ENCODE results near the gene ANO1.

Gene ANO1

DNA sequence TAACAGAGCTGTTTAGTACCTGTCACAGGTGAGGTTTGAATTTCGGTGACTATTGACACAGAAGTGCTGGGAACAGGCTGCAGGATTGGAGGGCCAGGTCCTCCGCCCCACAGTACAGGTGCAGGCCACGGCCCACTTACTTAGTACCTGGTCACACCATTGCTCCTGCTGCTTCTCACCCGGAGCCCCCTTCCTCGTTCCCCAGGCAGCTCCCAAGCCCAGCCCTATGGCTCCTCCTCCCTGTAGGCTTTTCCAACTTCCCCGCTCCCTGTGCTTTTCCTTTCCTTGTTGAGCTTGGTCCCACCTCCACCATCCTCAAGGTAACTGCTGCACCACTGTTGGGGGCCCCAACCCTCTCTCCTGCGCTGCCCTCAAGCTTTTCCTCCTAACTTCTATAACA, 27.9 kb upstream of the ANO1 start:
- no peak for DNase-seq

DNA sequence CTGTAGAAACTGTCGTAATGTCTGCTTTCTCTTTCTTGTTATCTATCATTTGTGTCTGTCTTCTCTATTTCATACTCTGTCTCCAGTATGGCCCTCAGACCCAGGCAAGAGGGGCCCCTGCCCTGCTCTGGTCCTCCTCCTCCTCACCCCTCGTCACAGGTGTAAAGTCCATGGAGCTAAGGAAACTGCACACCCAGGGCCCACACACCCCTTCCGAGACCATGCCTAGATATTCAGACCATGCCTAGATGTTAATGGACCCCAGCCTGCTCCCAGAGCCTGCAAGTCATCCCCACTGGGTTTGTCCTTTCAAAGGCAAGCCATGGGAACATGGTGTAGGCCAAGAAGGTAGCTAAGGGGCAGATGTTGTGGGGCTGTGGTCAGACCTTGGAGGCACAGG, 24.1 kb upstream of the ANO1 start:
- DNase-seq = no peak

DNA sequence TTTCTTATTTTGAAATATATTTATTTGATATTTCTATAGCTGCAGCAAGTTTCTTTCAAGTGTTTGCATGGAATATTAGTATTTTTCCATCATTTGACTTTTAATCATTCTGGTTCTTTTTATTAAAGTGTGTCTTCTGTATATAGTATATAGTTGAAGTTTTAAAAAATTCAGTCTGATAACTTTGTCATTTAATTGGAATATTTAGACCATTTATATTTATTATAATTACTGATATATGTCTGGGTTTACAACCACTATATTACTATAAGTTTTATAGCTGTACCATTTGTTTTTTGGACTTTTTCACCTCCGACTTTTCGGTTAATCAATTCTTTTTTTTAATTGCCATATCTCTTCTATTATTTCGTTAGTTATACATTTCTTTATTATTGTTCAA, 22.7 kb upstream of the ANO1 start:
- DNase-seq = no peak

DNA sequence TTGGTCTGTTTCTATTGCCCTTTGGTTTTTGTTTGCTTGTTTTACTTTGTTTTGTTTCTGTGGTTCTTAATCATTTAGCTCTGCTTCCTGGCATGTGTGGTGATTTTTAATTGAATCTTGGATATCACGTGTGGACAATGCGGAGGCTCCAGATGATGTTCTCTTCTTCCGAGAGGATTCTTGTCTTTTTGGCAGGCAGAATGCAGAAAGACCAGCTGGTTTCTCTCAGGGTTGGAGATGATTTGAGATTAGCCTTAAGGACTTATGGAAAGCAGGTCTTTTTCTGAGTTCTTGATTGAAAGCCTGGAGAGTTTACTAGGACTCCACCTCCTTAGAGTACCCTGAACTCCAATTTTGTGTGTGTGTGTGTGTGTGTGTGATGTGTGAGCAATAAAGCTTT, 21.0 kb upstream of the ANO1 start:
- no peak for DNase-seq

DNA sequence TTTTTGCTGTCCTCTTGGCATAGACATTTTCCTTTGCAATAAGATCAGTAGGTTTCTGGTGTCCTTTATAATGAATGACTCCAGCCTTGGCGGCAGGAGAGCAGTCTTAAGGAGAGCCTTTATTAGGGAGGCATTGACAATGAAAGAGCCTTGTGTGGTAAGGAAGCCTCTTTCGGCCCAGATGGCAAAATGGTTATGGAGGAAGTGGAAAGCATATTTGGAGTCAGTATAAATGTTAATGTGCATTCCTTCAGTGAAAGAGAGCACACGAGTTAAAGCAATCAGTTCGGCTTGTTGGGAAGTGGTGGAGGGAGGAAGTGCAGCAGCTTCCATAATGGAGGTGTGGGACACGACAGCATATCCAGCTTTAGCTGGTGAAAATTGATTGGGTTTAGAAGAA, 18.1 kb upstream of the ANO1 start:
- no peak for DNase-seq

DNA sequence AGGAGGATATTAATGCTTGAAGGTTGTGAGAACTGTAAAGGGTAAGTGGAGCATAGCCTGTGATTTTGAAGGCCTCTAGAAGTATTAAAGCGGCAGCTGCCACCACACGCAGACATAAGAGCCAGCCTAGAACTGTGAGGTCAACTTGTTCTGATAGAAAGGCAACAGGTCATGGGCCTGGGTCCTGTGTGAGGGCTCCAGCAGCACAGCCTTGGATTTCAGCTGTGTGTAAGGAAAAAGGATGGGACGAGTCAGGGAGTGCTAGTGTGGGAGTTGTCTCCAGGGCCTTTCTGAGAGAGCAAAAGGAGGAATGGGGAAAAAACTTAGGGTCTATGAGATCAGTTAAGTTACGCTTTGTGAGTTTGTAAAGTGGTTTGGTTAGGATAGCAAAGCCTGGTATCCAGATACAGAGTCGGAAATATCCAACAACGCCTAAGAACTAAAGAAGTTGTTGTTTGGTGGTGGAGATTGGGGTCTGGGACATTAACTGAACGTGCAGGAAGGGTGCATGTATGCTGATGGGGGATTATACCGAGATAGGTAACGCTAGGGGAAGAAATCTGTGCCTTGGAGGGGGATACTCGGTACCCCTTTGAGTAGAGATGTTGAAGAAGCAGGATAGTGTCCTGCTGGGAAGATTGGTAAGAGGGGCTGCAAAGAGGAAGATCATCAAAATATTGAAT, 17.4 kb upstream of the ANO1 start:
- DNase-seq = no peak

DNA sequence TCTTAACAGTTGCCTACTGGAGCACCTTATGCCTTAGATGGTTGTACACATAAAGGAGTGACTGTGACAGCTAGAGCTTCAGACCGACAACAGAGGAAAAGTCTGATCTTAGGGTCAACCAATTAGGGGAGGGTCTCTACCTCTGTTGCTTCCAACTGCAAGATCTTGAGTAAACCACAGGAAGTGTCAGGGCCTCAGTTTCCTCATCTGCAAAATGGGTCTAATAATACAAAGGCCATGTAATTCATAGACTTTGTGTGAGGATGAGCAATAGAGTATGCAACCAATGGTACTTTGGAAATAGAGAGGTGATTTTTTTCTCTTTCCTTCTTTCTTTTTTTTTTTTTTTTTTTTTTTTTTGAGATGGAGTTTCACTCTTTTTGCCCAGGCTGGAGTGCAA, 16.4 kb upstream of the ANO1 start:
- no peak for DNase-seq

DNA sequence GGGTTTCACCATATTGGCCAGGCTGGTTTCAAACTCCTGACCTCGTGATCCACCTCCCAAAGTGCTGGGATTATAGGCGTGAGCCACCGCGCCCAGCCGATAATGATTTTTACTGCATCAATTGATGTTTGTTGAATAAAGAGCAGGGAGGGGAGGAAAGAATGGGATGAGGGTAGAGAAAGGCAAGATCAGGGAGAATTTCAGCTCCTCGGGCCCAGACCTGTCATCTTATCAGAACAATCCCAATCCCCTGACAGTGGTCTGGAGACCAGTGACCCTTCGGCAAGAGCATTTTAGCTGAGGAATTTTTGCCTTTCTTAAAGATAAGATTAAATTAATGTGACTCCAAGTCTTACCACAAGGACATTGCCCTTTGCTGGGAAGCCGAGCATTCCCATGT, 15.0 kb upstream of the ANO1 start:
- DNase-seq = no peak

DNA sequence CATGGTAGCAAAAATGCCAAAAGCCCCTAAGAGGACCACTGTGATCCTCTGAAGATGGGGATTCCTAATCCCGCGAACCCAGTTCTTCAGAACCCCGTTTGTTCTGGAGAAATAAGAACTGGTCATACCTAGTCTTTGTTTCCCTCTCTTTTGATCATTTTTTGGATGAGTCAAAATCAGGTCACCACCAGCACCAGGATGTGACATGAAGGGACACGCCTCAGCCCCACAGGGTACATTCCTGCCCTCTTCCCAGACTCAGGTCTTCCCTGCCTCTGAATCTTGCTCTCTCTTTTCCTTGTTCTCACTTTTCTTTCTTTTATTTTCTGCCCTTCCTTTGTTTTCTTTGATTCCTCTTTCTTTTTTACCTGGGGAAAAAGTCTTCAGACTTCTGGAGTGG, 14.6 kb upstream of the ANO1 start:
- DNase-seq = no peak

DNA sequence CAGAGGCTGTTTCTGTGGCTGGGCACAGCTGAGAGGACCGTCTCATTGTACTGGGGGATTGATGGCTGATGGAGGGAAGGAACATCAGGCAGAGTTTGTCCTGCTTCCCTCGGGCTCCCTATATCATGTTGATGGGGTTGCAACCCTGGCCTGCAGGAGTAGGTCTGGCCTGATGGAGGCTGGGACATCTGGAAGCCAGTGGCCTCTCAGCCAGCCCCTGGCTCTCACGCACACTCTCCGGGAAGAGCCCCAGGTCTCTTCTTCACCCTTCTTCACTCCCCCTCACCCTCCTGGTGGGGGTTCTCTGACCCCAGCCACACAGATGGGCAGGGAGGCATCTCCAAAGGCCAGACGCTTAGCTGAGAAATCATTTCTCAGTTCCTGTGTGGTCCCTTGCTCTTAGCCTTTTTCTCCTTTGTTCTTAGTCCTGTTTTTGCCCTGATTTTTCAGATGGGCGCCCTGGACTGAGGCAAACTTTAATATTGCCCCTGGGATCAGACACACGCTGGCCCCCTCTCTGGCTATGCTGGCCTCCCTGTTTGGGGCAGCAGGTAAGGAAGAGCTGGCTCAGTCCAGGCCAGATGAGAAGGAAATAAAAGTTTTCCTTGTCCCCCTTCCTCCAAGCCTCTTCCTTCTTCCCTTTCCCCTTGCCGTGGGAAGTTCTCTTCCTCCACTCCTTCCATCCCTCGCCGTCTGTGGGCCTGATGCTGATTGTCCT, 13.9 kb upstream of the ANO1 start:
- no peak for DNase-seq

DNA sequence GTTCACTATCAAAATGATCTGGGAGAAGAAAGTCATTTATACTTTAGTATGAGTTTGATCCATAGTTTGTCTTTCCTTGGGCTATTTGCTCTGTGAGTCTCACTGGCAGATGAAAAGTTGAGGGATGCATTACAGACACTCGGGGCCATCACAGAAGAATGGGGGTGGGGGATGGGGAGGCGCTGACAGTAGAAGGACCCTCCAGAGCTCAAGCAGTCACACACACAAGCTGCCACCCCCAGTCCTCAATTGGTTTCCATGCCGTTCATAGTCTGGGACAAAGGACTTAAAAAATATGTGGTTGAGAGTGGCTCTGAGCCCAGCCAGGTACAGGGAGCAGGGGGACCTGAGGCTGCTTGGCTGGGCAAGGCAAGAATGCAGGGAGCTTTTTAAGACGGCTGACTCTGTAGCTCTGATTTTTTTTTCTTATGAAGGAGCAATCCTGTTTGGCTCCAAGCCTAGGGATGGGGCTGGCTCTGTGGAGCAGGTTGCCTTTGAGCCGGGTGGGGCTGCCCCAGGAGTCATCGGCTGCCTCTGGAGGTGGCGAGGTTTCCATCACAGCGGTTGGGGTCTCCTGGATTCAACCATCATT, 13.3 kb upstream of the ANO1 start:
- DNase-seq = no peak

DNA sequence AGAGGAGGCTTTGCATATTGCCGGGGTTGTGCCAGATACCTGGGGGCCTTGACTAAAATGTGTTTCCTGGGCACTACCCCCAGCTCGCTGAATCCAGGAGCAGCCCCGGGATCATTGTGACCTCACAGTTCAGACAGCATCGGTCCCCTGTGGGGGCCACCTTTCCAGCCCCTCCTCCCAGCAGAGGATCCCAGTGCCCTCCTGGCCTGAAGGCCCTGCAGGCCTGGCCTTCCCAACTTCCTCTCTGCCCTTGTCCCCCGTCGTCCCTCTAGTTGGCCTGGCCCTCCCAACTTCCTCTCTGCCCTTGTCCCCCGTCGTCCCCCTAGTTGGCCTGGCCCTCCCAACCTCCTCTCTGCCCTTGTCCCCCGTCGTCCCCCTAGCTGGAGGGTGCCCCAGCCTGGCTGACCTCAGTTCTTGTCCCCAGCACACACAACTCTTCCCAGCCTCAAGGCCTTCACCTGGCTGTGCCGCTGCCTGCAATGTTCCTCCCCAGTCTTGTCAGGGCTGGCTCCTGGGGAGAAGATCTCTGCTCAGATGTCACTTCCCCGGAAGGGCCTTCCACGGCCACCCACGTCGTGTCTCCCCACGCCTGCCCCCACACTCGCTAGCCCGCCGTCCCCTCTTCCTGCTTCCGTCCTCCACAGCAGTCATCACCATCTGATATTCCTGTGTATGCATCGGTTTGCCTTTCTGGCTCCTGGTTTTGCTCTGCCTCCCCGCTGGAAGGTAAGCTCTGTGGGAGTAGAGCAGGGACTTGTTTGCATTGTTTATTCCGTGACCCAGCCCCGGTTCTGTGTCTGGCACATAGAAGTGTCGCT, 12.6 kb upstream of the ANO1 start:
- DNase-seq = no peak

DNA sequence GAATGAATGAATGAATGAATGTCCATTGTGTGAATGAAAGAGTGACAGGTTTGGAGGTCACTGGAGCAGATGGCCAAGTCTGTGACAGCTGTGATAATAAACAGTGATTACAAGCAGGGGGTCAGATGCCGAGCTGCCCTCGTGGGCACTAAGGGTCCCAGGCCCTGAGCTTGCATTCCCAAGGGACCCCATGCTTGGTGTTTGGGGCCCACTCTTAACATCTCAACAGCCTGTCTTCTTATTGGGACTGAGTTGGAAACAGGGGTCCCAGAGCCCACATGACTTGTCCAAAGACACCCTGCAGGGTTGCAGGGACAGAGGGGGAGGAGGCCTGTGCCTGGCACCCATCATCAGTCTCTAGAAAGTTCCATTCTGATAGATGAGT, 12.0 kb upstream of the ANO1 start:
- no peak for DNase-seq

DNA sequence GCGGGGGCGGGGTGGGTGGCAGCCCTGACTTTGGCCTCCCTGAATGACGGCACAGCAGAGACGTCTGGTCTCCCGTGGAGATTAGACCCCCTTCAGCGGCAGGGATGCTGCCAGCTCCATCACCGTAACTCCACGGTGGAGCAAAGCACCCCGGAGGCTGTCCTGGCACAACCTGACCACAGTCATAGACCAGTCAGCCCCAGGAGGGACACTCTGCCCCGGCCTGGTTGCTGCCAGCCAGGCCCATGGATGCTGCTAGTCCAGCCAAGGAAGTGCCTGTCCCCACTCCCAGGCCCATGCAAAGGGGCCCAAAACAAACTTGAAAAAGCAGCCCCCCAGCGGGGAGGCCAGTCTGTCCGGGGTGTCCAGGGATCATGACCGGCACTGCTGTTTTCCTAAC, 11.5 kb upstream of the ANO1 start:
- DNase-seq = no peak

DNA sequence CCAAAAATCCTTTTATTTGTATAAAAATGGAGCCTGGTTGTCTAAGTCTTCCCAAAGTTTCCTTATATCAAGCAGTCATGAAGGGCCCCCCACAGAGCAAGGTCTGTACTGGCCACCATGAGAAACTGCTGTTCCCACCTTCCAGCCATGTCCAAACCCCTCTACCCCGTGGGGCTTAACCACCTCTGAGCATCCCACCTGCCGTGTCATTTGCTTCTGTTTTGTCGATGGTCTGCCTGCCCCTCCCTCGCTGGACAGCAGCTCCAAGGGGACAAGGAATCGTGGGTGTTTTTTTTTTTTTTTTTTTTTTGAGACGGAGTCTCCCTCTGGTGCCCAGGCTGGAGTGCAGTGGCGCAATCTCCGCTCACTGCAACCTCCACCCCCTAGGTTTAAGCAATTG, 11.1 kb upstream of the ANO1 start:
- no peak for DNase-seq

DNA sequence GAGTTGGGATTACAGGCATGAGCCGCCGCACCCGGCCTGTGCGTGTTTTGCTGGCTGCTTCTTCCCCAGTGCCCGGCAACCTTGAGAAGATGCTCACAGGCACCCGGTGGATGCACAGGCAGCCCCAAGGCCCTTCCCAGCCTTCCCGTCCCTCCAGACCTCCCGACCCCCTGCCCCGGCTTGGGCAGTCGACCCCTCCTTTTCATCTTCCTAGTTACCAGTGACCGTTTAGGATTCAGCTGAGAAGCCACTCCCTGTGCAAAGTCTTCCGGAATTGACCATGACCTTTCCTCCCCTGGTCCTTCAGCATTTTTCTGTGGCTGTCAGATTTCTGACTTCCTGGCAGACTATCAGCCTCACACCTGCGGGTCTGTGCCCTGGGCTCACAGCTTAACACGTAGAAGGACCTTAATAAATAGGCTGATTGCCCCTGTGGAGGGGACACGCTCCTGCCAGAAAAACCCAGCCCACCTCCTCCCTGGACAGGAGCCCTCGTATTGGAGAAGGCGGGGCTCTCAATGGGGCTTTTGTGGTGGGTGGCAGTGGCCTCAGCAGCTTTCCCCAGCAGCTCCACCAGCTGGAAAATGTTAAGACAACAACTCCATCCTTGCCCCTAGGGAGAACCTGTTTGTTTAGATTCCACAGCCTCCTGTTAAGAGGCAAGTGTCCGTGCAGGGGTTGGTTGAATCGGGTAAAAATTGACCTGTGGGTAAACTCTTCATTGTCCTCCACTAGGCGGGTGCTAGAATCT, 10.4 kb upstream of the ANO1 start:
- DNase-seq = no peak

DNA sequence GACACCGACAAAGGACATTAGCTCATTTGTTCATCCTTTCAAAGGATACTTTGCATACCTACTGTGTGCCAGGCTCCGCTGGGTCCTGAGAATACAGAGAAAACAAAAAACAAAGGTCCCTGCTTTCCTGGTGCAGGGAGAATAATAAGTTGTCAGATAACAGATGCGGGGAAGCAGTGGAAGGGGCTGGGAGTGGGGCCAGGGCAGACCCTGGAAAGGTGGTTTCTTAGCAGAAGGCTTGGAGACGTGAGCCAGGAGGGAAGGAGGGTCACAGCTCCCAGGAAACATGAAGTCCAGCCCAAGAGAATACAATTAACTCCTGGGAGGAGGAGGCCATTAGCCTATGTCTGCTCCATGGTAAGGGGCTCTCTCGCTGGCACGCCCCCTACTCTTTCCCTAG, 9.8 kb upstream of the ANO1 start:
- no peak for DNase-seq

DNA sequence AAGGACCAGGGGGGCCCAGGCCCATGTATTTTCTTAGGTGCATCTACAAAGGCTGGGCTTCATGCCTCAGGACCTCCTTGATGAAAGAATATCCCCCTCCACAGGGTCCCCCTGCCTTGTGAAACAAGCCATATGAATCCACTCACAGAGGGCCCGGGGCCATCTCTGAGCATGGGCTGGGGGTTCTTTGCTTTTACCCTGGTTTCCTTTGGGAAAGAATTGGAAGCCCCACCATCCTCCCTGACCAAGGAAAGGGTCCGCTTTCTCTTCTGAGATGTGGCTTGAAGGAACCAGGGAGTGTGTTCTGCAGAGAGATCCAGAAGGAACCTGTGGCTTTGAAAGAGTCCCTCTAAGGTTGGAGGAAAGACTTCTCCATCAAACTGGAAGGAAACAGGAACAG, 9.2 kb upstream of the ANO1 start:
- DNase-seq = no peak

DNA sequence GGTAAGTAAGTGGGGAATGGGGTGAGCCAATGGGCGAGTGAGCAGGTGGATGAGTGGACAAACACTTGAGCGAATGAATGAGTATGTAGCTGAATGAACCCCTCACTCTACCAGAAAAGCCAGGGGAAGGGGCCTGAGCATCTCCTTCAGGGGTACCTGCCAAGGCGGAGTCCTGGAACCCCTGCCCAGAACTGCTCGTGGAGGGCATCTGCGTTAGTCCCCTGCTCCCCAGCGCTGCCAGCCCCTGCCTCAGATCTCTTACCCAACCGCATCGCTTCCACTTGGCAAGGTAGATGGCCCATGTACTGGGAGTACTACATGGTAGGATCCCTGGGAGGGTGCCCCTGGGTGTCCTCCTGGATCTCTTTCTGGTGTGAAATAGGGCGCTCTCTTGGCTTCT, 7.4 kb upstream of the ANO1 start:
- no peak for DNase-seq

DNA sequence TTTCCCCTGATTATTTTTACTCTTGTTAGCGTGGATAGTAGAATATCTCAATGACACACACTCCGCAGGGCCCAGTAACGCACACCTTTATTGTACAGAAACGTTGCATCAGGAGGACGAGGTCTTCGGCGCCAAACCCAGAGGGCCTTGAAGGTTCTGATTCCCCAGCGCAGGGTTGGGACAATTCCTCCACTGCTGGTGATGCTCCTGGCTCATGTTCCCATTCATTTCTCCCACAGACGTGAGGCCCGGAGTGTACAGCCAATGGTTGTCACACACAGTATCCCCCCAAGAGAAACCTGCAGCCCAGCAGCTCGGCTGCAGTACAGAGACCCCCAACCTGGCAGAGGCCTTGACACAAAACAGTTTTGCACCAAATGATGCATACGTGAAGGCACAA, 6.1 kb upstream of the ANO1 start:
- DNase-seq = no peak

DNA sequence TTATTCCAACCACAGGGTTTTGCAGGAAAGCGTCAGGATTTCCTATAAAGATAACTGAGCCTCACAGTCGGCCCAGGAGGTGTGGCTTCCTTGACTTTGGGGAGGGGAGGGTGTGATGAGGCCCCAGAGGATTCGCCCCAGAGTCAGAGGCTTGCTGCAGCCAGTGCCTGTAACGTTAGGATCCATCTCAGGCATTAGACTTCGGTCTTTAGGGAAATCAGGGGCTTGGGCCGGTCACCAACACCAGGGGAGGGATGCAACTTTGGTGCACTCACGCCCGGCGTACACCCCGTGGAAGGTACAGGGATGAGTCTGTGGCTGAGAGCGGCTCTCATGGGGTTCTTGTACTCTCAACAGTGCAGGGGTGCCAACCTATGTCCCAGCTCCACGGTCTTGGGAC, 5.7 kb upstream of the ANO1 start:
- DNase-seq = no peak
